Suppressor macrophage treated with lipopolysaccharide for 4 hours (primary cell): Measurements from ENCODE around the gene SPG21.
"Not testable (repeated sequence)": the region's sequence is repeated elsewhere in the genome, so short reads cannot be mapped to it uniquely, and the experiment has no call there.

Experiments used
- DNase-seq: peaks from one replicate; pipeline ENCODE4 v3.0.0-alpha.2; 2020

Gene SPG21

GRCh38 chr15:64989416-64990167 is at the start of gene SPG21:
Gene SPG21, minus strand, starts transcription at chr15:64989914. Its CDS starts 6,345 bp downstream, at chr15:64983569.
- DNase-seq = peak; percentile 97

GRCh38 chr15:65038836-65039235 is 49.1 kb upstream of the SPG21 start:
- no peak for DNase-seq

GRCh38 chr15:65038428-65038827 is 48.7 kb upstream of the SPG21 start:
- no peak for DNase-seq

- DNase-seq = no peak
These were observed 47.6 kb upstream of the SPG21 start for GRCh38 chr15:65037309-65037708.

- DNase-seq = no peak
These were observed 45.0 kb upstream of the SPG21 start for GRCh38 chr15:65034719-65035118.

- DNase-seq = peak; percentile 58
These were observed 44.0 kb upstream of the SPG21 start for GRCh38 chr15:65033659-65034269.

GRCh38 chr15:65032801-65033537 is 43.3 kb upstream of the SPG21 start:
- DNase-seq = peak; percentile 71

GRCh38 chr15:65029736-65030208 is 40.1 kb upstream of the SPG21 start:
- no peak for DNase-seq

- DNase-seq = peak; percentile 91
These were observed 39.4 kb upstream of the SPG21 start, which contains the start of gene MTFMT for GRCh38 chr15:65028921-65029735. Gene MTFMT, minus strand, starts transcription at chr15:65029639. Its CDS starts 26 bp downstream, at chr15:65029613.

- DNase-seq = no peak
These were observed 38.6 kb upstream of the SPG21 start for GRCh38 chr15:65028338-65028737.

- DNase-seq = peak; percentile 43
These were observed 37.9 kb upstream of the SPG21 start for GRCh38 chr15:65027593-65027992.

GRCh38 chr15:65026756-65027155 is 37.0 kb upstream of the SPG21 start:
- DNase-seq = no peak

GRCh38 chr15:65021488-65021887 is 31.8 kb upstream of the SPG21 start:
- DNase-seq = no peak

GRCh38 chr15:65020419-65020818 is 30.7 kb upstream of the SPG21 start:
- DNase-seq = no peak

- DNase-seq = not testable (repeated sequence)
These were observed 21.5 kb upstream of the SPG21 start for GRCh38 chr15:65011198-65011597.

GRCh38 chr15:65008983-65009382 is 19.3 kb upstream of the SPG21 start:
- peak; percentile 30 for DNase-seq

- no peak for DNase-seq
These were observed 17.2 kb upstream of the SPG21 start for GRCh38 chr15:65006876-65007275.

GRCh38 chr15:65004993-65005392 is 15.3 kb upstream of the SPG21 start:
- DNase-seq = no peak

GRCh38 chr15:64997745-64998375 is 8.1 kb upstream of the SPG21 start:
- DNase-seq = no peak

GRCh38 chr15:64997066-64997465 is 7.4 kb upstream of the SPG21 start:
- DNase-seq = no peak

- no peak for DNase-seq
These were observed 3.6 kb upstream of the SPG21 start for GRCh38 chr15:64993290-64993689.

GRCh38 chr15:64991536-64992135 is 1.9 kb upstream of the SPG21 start:
- DNase-seq = no peak
